Panc1 (cell line): ENCODE results near the gene RNF144A. TPM values are rescaled to one million over a fixed set of nuclear protein-coding genes. Genes with fewer than 3 reads are reported as not detected.

ENCODE experiments used
- ATAC-seq: fragments of 200-7000 bp; cut with Tn5 transposase; 2 replicates; pipeline ENCODE4 v1.9.1; 2020; ENCODE audit warnings: mild to moderate bottlenecking, moderate library complexity
- BruUV-seq: library from RNA; stranded (reverse); fragments of 400-500 nt; replicated peaks from 2 replicates; lab custom pipeline; 2021; lab: Mats Ljungman, UMichigan
- CTCF ChIA-PET: fragments of 300-600 bp; sonication (Branson Sonifier 250); formaldehyde crosslinking; loops from one replicate; lab custom pipeline; 2022; ENCODE audit warnings: antibody characterized with exemption; lab: Charles Lee
- POLR2A ChIA-PET: fragments of 300-600 bp; sonication (Branson Sonifier 250); formaldehyde crosslinking; loops from one replicate; lab custom pipeline; 2022; ENCODE audit warnings: antibody characterized with exemption; lab: Charles Lee
- DNase-seq: peaks from one replicate; pipeline ENCODE4 v3.0.0-alpha.2; 2010; ENCODE audit warnings: low read depth, low spot score
- H3K27ac ChIP-seq: 2 replicates; pipeline ENCODE4 v1.5.1; 2011; ENCODE audit warnings: mild to moderate bottlenecking, low read length, inconsistent platforms
- H3K27me3 ChIP-seq: fragments of 200-500 bp; sonication (Bioruptor generic); 2 replicates; pipeline ENCODE4 v1.6.0; 2014; ENCODE audit warnings: low read length, inconsistent platforms; ENCODE audit not compliant: control insufficient read depth, insufficient read depth
- H3K36me3 ChIP-seq: fragments of 200-500 bp; sonication (Bioruptor generic); 2 replicates; pipeline ENCODE4 v1.5.1; 2014; ENCODE audit warnings: inconsistent platforms, mild to moderate bottlenecking, low read length, moderate library complexity; ENCODE audit not compliant: control insufficient read depth, insufficient read depth
- H3K4me1 ChIP-seq: 2 replicates; pipeline ENCODE4 v1.5.1; 2011; ENCODE audit warnings: inconsistent platforms, mild to moderate bottlenecking, low read length, moderate library complexity; ENCODE audit not compliant: control insufficient read depth, insufficient read depth
- H3K4me3 ChIP-seq, 2 experiments: 2 replicates each; pipeline ENCODE4 v1.5.1; 2011 to 2012; ENCODE audit warnings: low read depth in 2 of 2, low read length in 2 of 2, mild to moderate bottlenecking in 2 of 2, inconsistent platforms in 1 of 2, moderate library complexity in 1 of 2
- H3K9me3 ChIP-seq: fragments of 200-500 bp; sonication (Bioruptor generic); 2 replicates; pipeline ENCODE4 v1.5.1; 2014; ENCODE audit warnings: low read depth, mild to moderate bottlenecking, inconsistent platforms, low read length, moderate library complexity; ENCODE audit not compliant: control insufficient read depth, insufficient read depth
- CTCF ChIP-seq: fragments of 450-650 bp; IDR thresholded peaks from 2 replicates; pipeline ENCODE4 v1.5.1; 2017; ENCODE audit warnings: mild to moderate bottlenecking
- POLR2AphosphoS5 ChIP-seq: IDR thresholded peaks from 2 replicates; pipeline ENCODE4 v1.6.1; 2012; ENCODE audit warnings: mild to moderate bottlenecking, low read depth, low read length, moderate library complexity
- SIN3A ChIP-seq: IDR thresholded peaks from 2 replicates; pipeline ENCODE4 v1.6.1; 2012; ENCODE audit warnings: low read depth, mild to moderate bottlenecking, low read length, moderate library complexity, borderline replicate concordance; ENCODE audit not compliant: insufficient read depth
- TCF7L2 ChIP-seq: IDR thresholded peaks from 2 replicates; pipeline ENCODE4 v1.6.1; 2011; ENCODE audit warnings: mild to moderate bottlenecking, low read depth, low read length, inconsistent platforms
- in situ Hi-C: cut with HindIII; loops from 2 replicates; pipeline ENCODE4 v1.10.0; 2016; ENCODE audit warnings: low sequenced_read_pairs, low pct_unique_long_range_greater_than_20kb
- intact Hi-C: fragments of 100-400 bp; cut with micrococcal nuclease; formaldehyde crosslinking; loops from one replicate; pipeline ENCODE4 v1.10.0; 2022; ENCODE audit not compliant: unreplicated experiment
- total RNA-seq: library from RNA; stranded (reverse); gene quantifications from one replicate; pipeline ENCODE4 v1.2.1, GENCODE V29; 2021; ENCODE audit not compliant: unreplicated experiment
- TF ChIP-seq, protein P1 (sequence below), 2 experiments: IDR thresholded peaks; 2 replicates each; pipeline ENCODE4 v1.6.1; 2011 to 2012; ENCODE audit warnings: low read depth in 2 of 2, control low read depth in 1 of 2, low read length in 1 of 2, mild to moderate bottlenecking in 1 of 2, moderate library complexity in 1 of 2; ENCODE audit not compliant: insufficient read depth in 1 of 2

RNF144A gene
- total RNA-seq, 1 experiment from 2014 or later = 5.4 TPM

- H3K4me3 ChIP-seq = no peak overlapping the region
- ChIA-PET POLR2A (no interaction called here), CTCF (no interaction called here)
- no peaks in the 10 kb centered on the region for H3K27me3 ChIP-seq
- peak; percentile 63 for DNase-seq
- intact Hi-C loops (no loop called here), in situ Hi-C loops (no loop called here)
- H3K36me3 ChIP-seq = no peaks in the 10 kb centered on the region
- no peaks in the 10 kb centered on the region for H3K9me3 ChIP-seq
- no TSS peak for BruUV-seq
- H3K4me1 ChIP-seq = no peaks in the 10 kb centered on the region; the same call in 1 of the 2 replicates
- no peak for ATAC-seq
- no peak overlapping the region for H3K27ac ChIP-seq
- TF ChIP-seq SIN3A (no peak), POLR2AphosphoS5 (no peak)
- TF ChIP-seq, protein P1, sequence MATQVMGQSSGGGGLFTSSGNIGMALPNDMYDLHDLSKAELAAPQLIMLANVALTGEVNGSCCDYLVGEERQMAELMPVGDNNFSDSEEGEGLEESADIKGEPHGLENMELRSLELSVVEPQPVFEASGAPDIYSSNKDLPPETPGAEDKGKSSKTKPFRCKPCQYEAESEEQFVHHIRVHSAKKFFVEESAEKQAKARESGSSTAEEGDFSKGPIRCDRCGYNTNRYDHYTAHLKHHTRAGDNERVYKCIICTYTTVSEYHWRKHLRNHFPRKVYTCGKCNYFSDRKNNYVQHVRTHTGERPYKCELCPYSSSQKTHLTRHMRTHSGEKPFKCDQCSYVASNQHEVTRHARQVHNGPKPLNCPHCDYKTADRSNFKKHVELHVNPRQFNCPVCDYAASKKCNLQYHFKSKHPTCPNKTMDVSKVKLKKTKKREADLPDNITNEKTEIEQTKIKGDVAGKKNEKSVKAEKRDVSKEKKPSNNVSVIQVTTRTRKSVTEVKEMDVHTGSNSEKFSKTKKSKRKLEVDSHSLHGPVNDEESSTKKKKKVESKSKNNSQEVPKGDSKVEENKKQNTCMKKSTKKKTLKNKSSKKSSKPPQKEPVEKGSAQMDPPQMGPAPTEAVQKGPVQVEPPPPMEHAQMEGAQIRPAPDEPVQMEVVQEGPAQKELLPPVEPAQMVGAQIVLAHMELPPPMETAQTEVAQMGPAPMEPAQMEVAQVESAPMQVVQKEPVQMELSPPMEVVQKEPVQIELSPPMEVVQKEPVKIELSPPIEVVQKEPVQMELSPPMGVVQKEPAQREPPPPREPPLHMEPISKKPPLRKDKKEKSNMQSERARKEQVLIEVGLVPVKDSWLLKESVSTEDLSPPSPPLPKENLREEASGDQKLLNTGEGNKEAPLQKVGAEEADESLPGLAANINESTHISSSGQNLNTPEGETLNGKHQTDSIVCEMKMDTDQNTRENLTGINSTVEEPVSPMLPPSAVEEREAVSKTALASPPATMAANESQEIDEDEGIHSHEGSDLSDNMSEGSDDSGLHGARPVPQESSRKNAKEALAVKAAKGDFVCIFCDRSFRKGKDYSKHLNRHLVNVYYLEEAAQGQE (IDR thresholded peaks at IDR 0.05; ENCODE audit: insufficient read depth in 1 of 2, low read depth in 2 of 2, low read length in 1 of 2) = no peak
Measured at GRCh38 chr2:6914828-6915227, 2.4 kb upstream of the RNF144A start.

GRCh38 chr2:6915399-6915798, 1.8 kb upstream of the RNF144A start:
- intact Hi-C loops = no loop called here
- CTCF ChIA-PET = interaction anchor here (1.3 kb wide), 1 partner anchor 38 kb away, joined by 3 read pairs; the partner anchor contains the start of gene RSAD2
- POLR2A ChIA-PET = no interaction called here

More at GRCh38 chr2:6915399-6915798, 1.8 kb upstream of the RNF144A start:
- Histone ChIP-seq H3K27me3 (no peaks in the 10 kb centered on the region), H3K4me1 (no peaks in the 10 kb centered on the region; the same call in 1 of the 2 replicates), H3K36me3 (no peaks in the 10 kb centered on the region), H3K4me3 (no peak overlapping the region), H3K9me3 (no peaks in the 10 kb centered on the region), H3K27ac (no peak overlapping the region)
- BruUV-seq = no TSS peak
- TF ChIP-seq TCF7L2 (no peak), POLR2AphosphoS5 (no peak), CTCF (no peak), SIN3A (no peak)
- TF ChIP-seq, protein P1 (IDR thresholded peaks at IDR 0.05; ENCODE audit: insufficient read depth in 1 of 2, low read depth in 2 of 2, low read length in 1 of 2) = no peak
- in situ Hi-C loops = no loop called here
- ATAC-seq = no peak
- no peak for DNase-seq
